Measurements from ENCODE around the gene TASP1.
"Not testable (repeated sequence)": the region's sequence is repeated elsewhere in the genome, so short reads cannot be mapped to it uniquely, and the experiment has no call there.

Gene TASP1

GRCh38 chr20:13364278-13365170 is 274.2 kb downstream of the TASP1 start:
- in situ Hi-C loops (cut with MboI; ENCODE audit: low pct_unique_long_range_greater_than_20kb, low sequenced_read_pairs, unreplicated experiment), result loop anchor here (25.0 kb wide), 1 partner anchor 98 kb away; no protein-coding TSS in a partner anchor
- TF ChIP-seq CTCF (IDR thresholded peaks at IDR 0.05; ENCODE audit: extremely low read depth, insufficient read depth, missing control alignments), result no peak
- no peak for DNase-seq (ENCODE audit: low spot score)

- no peak for DNase-seq (ENCODE audit: low spot score)
- TF ChIP-seq CTCF (IDR thresholded peaks at IDR 0.05; ENCODE audit: extremely low read depth, insufficient read depth, missing control alignments), result no peak
- in situ Hi-C loops (cut with MboI; ENCODE audit: low pct_unique_long_range_greater_than_20kb, low sequenced_read_pairs, unreplicated experiment), result loop anchor here (25.0 kb wide), 1 partner anchor 99 kb away; no protein-coding TSS in a partner anchor
Measured at GRCh38 chr20:13363473-13363872, 275.3 kb downstream of the TASP1 start.

- in situ Hi-C loops (cut with MboI; ENCODE audit: low pct_unique_long_range_greater_than_20kb, low sequenced_read_pairs, unreplicated experiment), result loop anchor here (25.0 kb wide), 1 partner anchor 100 kb away; no protein-coding TSS in a partner anchor
- not testable (repeated sequence) for DNase-seq (ENCODE audit: low spot score)
Measured at GRCh38 chr20:13362165-13362564, 276.6 kb downstream of the TASP1 start.

- DNase-seq (ENCODE audit: low spot score), result not testable (repeated sequence)
- in situ Hi-C loops (cut with MboI; ENCODE audit: low pct_unique_long_range_greater_than_20kb, low sequenced_read_pairs, unreplicated experiment), result loop anchor here (25.0 kb wide), 1 partner anchor 103 kb away; no protein-coding TSS in a partner anchor
Measured at GRCh38 chr20:13358936-13359335, 279.8 kb downstream of the TASP1 start.

- not testable (repeated sequence) for DNase-seq (ENCODE audit: low spot score)
- in situ Hi-C loops (cut with MboI; ENCODE audit: low pct_unique_long_range_greater_than_20kb, low sequenced_read_pairs, unreplicated experiment), result loop anchor here (25.0 kb wide), 1 partner anchor 105 kb away; no protein-coding TSS in a partner anchor
Measured at GRCh38 chr20:13357782-13358181, 280.9 kb downstream of the TASP1 start.

- TF ChIP-seq CTCF (IDR thresholded peaks at IDR 0.05; ENCODE audit: extremely low read depth, insufficient read depth, missing control alignments), result no peak
- in situ Hi-C loops (cut with MboI; ENCODE audit: low pct_unique_long_range_greater_than_20kb, low sequenced_read_pairs, unreplicated experiment), result loop anchor here (25.0 kb wide), 1 partner anchor 106 kb away; no protein-coding TSS in a partner anchor
- no peak for DNase-seq (ENCODE audit: low spot score)
Measured at GRCh38 chr20:13356591-13356990, 282.1 kb downstream of the TASP1 start.

- in situ Hi-C loops (cut with MboI; ENCODE audit: low pct_unique_long_range_greater_than_20kb, low sequenced_read_pairs, unreplicated experiment), result loop anchor here (25.0 kb wide), 1 partner anchor 106 kb away; no protein-coding TSS in a partner anchor
- no peak for DNase-seq (ENCODE audit: low spot score)
- TF ChIP-seq CTCF (IDR thresholded peaks at IDR 0.05; ENCODE audit: extremely low read depth, insufficient read depth, missing control alignments), result no peak
Measured at GRCh38 chr20:13355941-13356486, 282.7 kb downstream of the TASP1 start.

GRCh38 chr20:13355411-13355810 is 283.3 kb downstream of the TASP1 start:
- no peak for DNase-seq (ENCODE audit: low spot score)
- no peak for TF ChIP-seq CTCF (IDR thresholded peaks at IDR 0.05; ENCODE audit: extremely low read depth, insufficient read depth, missing control alignments)
- in situ Hi-C loops (cut with MboI; ENCODE audit: low pct_unique_long_range_greater_than_20kb, low sequenced_read_pairs, unreplicated experiment), result loop anchor here (25.0 kb wide), 1 partner anchor 107 kb away; no protein-coding TSS in a partner anchor
